SU-DHL-6 (cell line): ENCODE data around the gene GJB1.

ENCODE experiments used
- H2AFZ ChIP-seq: fragments of 200-600 bp; sonication (generic); 2 replicates; pipeline ENCODE4 v1.6.1; 2014; ENCODE audit warnings: low read depth, mild to moderate bottlenecking, moderate library complexity, mixed read lengths, antibody characterized with exemption, low read length; ENCODE audit not compliant: severe bottlenecking
- H3F3A ChIP-seq: fragments of 200-600 bp; shearing (Covaris generic); 2 replicates; pipeline ENCODE4 v1.6.0; 2016; ENCODE audit warnings: antibody characterized with exemption, mild to moderate bottlenecking; ENCODE audit not compliant: insufficient read depth
- H3K27ac ChIP-seq: fragments of 200-600 bp; sonication (generic); 2 replicates; pipeline ENCODE4 v1.5.1; 2016; ENCODE audit warnings: low read depth, mild to moderate bottlenecking, low read length, moderate library complexity, mixed read lengths
- H3K27me3 ChIP-seq: fragments of 200-600 bp; sonication (generic), shearing (Covaris generic); 2 replicates; pipeline ENCODE4 v1.6.0; 2014; ENCODE audit warnings: mild to moderate bottlenecking, low read length
- H3K36me3 ChIP-seq: fragments of 200-600 bp; sonication (generic); 2 replicates; pipeline ENCODE4 v1.6.1; 2014; ENCODE audit warnings: mild to moderate bottlenecking, low read length, mixed read lengths
- H3K4me2 ChIP-seq: fragments of 300-600, 200-600 bp; shearing (Covaris generic), sonication (generic); 2 replicates; pipeline ENCODE4 v1.6.0; 2014; ENCODE audit warnings: low read length, low read depth, mild to moderate bottlenecking; ENCODE audit not compliant: poor library complexity, severe bottlenecking
- H3K4me3 ChIP-seq: fragments of 200-600 bp; sonication (generic); 2 replicates; pipeline ENCODE4 v1.5.1; 2014; ENCODE audit warnings: antibody characterized with exemption, low read length, mild to moderate bottlenecking, mixed read lengths; ENCODE audit not compliant: insufficient read depth, poor library complexity, severe bottlenecking
- H3K79me2 ChIP-seq: fragments of 200-600 bp; sonication (generic); 2 replicates; pipeline ENCODE4 v1.6.1; 2014; ENCODE audit warnings: mild to moderate bottlenecking, low read length, moderate library complexity; ENCODE audit not compliant: insufficient read depth
- H3K9ac ChIP-seq: fragments of 200-600 bp; sonication (generic); 2 replicates; pipeline ENCODE4 v1.7.0; 2014; ENCODE audit warnings: mild to moderate bottlenecking, low read length
- H3K9me2 ChIP-seq: fragments of 200-600 bp; sonication (generic); replicated peaks from 2 replicates; pipeline ENCODE4 v1.6.1; 2014; ENCODE audit warnings: low read length; ENCODE audit not compliant: insufficient read depth
- H3K9me3 ChIP-seq: fragments of 200-600 bp; sonication (generic); 2 replicates; pipeline ENCODE4 v1.6.1; 2014; ENCODE audit warnings: low read length, mixed read lengths; ENCODE audit not compliant: insufficient read depth
- H4K20me1 ChIP-seq: fragments of 200-600 bp; sonication (generic); 2 replicates; pipeline ENCODE4 v1.6.1; 2014; ENCODE audit warnings: low read depth, mild to moderate bottlenecking, antibody characterized with exemption, low read length, moderate library complexity, mixed read lengths
- EZH2phosphoT487 ChIP-seq: fragments of 200-600 bp; sonication (generic), shearing (Covaris generic); conservative IDR thresholded peaks from 2 replicates; pipeline ENCODE4 v1.6.1; 2018; ENCODE audit warnings: mild to moderate bottlenecking, antibody characterized with exemption, low read length, moderate library complexity, mixed read lengths
- TF ChIP-seq, protein P1 (sequence below): fragments of 200-600 bp; sonication (generic); IDR thresholded peaks from one replicate; pipeline ENCODE4 v1.5.1; 2017; ENCODE audit warnings: antibody characterized with exemption, mild to moderate bottlenecking, low read length, moderate library complexity; ENCODE audit not compliant: insufficient read depth, poor library complexity, severe bottlenecking

Gene GJB1

DNA sequence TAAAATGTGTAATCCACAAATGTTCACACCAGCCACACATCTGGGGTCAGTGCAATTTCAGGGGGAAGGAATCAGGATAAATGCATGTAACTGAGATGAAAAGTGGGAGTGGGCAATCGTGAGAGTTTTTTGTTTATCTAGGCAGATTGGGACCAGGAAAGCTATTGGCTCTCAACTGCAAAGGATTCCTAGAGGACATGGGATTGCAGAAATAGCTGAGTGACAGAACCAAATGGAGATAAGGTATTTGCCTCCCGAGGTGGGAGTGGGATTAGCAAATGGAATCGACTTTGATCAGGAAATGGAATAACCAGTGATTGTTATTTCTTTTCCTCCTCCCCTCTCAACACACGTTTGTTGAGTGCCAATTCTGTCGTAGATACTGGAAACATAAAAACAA, 38.9 kb upstream of the GJB1 start:
- H3K79me2 ChIP-seq = 0 out of 2 replicates have a peak, but pooled peaks cover 5% of the 10 kb centered on the region
- no peak for TF ChIP-seq EZH2phosphoT487
- TF ChIP-seq, protein P1, sequence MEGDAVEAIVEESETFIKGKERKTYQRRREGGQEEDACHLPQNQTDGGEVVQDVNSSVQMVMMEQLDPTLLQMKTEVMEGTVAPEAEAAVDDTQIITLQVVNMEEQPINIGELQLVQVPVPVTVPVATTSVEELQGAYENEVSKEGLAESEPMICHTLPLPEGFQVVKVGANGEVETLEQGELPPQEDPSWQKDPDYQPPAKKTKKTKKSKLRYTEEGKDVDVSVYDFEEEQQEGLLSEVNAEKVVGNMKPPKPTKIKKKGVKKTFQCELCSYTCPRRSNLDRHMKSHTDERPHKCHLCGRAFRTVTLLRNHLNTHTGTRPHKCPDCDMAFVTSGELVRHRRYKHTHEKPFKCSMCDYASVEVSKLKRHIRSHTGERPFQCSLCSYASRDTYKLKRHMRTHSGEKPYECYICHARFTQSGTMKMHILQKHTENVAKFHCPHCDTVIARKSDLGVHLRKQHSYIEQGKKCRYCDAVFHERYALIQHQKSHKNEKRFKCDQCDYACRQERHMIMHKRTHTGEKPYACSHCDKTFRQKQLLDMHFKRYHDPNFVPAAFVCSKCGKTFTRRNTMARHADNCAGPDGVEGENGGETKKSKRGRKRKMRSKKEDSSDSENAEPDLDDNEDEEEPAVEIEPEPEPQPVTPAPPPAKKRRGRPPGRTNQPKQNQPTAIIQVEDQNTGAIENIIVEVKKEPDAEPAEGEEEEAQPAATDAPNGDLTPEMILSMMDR = no peak
- peaks cover 19% of the 10 kb centered on the region; the same call in 1 of the 2 replicates for H3F3A ChIP-seq
- H4K20me1 ChIP-seq = no peaks in the 10 kb centered on the region
- H3K27me3 ChIP-seq = no peaks in the 10 kb centered on the region
- no peak overlapping the region for H3K4me3 ChIP-seq
- H3K4me2 ChIP-seq = no peak overlapping the region
- H3K9ac ChIP-seq = no peak overlapping the region
- no peaks in the 10 kb centered on the region for H3K9me2 ChIP-seq
- no peak overlapping the region for H3K27ac ChIP-seq
- no peak overlapping the region for H2AFZ ChIP-seq
- no peaks in the 10 kb centered on the region for H3K9me3 ChIP-seq
- H3K36me3 ChIP-seq = no peaks in the 10 kb centered on the region

DNA sequence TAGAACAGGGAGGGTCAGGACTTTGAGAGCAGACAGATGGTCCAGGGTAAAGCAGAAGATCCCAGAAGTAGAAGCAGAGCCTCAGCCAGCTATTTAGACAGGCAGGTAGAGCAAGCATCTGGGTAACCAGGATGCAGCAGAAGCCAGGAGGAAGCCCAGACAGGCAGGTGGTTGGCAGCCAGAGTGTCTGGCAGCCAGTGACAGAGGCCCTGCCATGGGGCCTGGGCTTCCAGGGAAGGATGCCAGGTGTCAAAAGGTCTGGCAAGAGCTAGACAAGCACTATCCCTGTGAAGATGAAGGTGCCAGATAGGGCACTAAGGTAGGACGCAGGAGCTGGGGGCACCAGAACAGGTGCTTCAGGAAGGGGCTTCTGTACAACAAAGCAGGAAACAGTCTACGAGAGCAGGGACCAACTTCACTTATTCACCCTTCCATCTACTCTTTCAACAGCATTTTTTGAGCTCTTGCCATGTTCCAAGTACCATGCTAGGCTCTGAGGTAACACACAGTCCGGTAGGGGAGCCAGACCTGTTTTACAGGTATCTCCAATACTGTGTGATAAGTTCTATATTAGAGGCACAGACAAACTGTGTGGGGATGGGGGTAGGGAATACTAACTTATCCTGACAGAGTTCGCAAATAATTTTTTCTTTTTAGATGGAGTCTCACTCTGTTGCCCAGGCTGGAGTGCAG, 38.1 kb upstream of the GJB1 start:
- Histone ChIP-seq H4K20me1 (no peaks in the 10 kb centered on the region), H3K27ac (no peak overlapping the region), H3K9ac (no peak overlapping the region), H3K79me2 (0 out of 2 replicates have a peak, but pooled peaks cover 5% of the 10 kb centered on the region), H3K4me2 (no peak overlapping the region), H3K27me3 (no peaks in the 10 kb centered on the region), H3K9me3 (no peaks in the 10 kb centered on the region), H3F3A (peaks cover 19% of the 10 kb centered on the region; the same call in 1 of the 2 replicates), H3K4me3 (no peak overlapping the region), H3K36me3 (no peaks in the 10 kb centered on the region), H3K9me2 (no peaks in the 10 kb centered on the region), H2AFZ (no peak overlapping the region)
- TF ChIP-seq, protein P1 = no peak
- TF ChIP-seq EZH2phosphoT487 = no peak

DNA sequence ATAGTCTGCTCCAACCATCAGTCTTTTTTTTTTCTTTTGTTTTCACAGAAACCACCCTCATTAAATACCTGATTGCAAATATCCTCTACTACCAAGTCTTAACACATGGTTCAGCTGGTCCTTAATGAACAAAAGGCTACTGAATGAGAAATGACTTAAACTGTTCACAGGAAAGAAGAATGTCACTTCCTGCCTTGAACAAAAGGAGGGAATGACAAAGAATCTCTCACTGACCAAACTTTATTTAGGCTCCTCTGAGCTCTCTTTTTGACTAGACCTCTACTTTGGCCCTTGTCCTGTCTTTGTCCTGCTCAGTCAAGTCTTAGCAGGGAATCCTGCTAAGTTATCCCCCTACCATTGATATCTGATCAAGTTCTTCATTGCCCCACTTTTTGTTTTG, 31.8 kb upstream of the GJB1 start:
- peaks cover 4% of the 10 kb centered on the region; the same call in 1 of the 2 replicates for H3F3A ChIP-seq
- no peak overlapping the region for H3K9ac ChIP-seq
- no peak for TF ChIP-seq EZH2phosphoT487
- TF ChIP-seq, protein P1 = no peak
- no peaks in the 10 kb centered on the region for H3K36me3 ChIP-seq
- H4K20me1 ChIP-seq = no peaks in the 10 kb centered on the region
- no peaks in the 10 kb centered on the region for H3K9me2 ChIP-seq
- H3K27me3 ChIP-seq = no peaks in the 10 kb centered on the region
- H3K4me2 ChIP-seq = no peak overlapping the region
- peaks cover 16% of the 10 kb centered on the region for H3K79me2 ChIP-seq
- H3K4me3 ChIP-seq = no peak overlapping the region
- H3K27ac ChIP-seq = no peak overlapping the region
- no peak overlapping the region for H2AFZ ChIP-seq
- H3K9me3 ChIP-seq = no peaks in the 10 kb centered on the region
